Osteocyte (in vitro differentiated cells): Measurements from ENCODE around the gene CHPF. TPM values are rescaled to one million over a fixed set of nuclear protein-coding genes. Genes with fewer than 3 reads are reported as not detected.

Experiments
- DNase-seq: peaks from one replicate; pipeline ENCODE4 v3.0.0; 2021; ENCODE audit warnings: mixed read lengths; ENCODE audit not compliant: unreplicated experiment; ENCODE audit errors: extremely low spot score
- H3K27ac Mint-ChIP-seq: one replicate; pipeline ENCODE4 v1.8.0; 2021; ENCODE audit warnings: mild to moderate bottlenecking, mixed read lengths; ENCODE audit not compliant: unreplicated experiment
- H3K27me3 Mint-ChIP-seq: one replicate; pipeline ENCODE4 v1.8.0; 2021; ENCODE audit warnings: mixed read lengths; ENCODE audit not compliant: unreplicated experiment
- H3K36me3 Mint-ChIP-seq: one replicate; pipeline ENCODE4 v1.8.0; 2021; ENCODE audit warnings: mixed read lengths; ENCODE audit not compliant: unreplicated experiment
- H3K4me1 Mint-ChIP-seq: one replicate; pipeline ENCODE4 v1.8.0; 2021; ENCODE audit warnings: mixed read lengths; ENCODE audit not compliant: unreplicated experiment
- H3K4me3 Mint-ChIP-seq: one replicate; pipeline ENCODE4 v1.8.0; 2021; ENCODE audit warnings: mild to moderate bottlenecking, moderate library complexity, mixed read lengths; ENCODE audit not compliant: unreplicated experiment
- H3K9me3 Mint-ChIP-seq: one replicate; pipeline ENCODE4 v1.8.0; 2021; ENCODE audit warnings: mixed read lengths; ENCODE audit not compliant: unreplicated experiment
- CTCF ChIP-seq: fragments of 200-600 bp; sonication (generic); IDR thresholded peaks from 2 replicates; pipeline ENCODE4 v1.5.0; 2021; ENCODE audit warnings: antibody characterized with exemption, mild to moderate bottlenecking, moderate library complexity
- total RNA-seq: library from RNA; stranded (reverse); gene quantifications from 2 replicates; pipeline ENCODE4 v1.2.1, GENCODE V29; 2021

CHPF gene
- total RNA-seq, 1 donor from 2014 or later = 144 TPM

- no peaks in the 10 kb centered on the region for H3K27me3 Mint-ChIP-seq
Measured at GRCh38 chr2:219538956-219539788, 4.4 kb downstream of the CHPF start.

GRCh38 chr2:219538504-219538951 is 5.1 kb downstream of the CHPF start:
- H3K36me3 Mint-ChIP-seq = peaks cover 16% of the 10 kb centered on the region
- H3K4me1 Mint-ChIP-seq = peaks cover 29% of the 10 kb centered on the region
- peak overlapping the region; percentile 57 for H3K27ac Mint-ChIP-seq
- DNase-seq = no peak
- TF ChIP-seq CTCF = no peak
- H3K4me3 Mint-ChIP-seq = no peak overlapping the region
- H3K9me3 Mint-ChIP-seq = no peaks in the 10 kb centered on the region
- H3K27me3 Mint-ChIP-seq = peaks cover under 1% of the 10 kb centered on the region

More at GRCh38 chr2:219538956-219539788, 4.4 kb downstream of the CHPF start:
- H3K4me1 Mint-ChIP-seq = peaks cover 31% of the 10 kb centered on the region
- TF ChIP-seq CTCF = no peak
- no peak overlapping the region for H3K4me3 Mint-ChIP-seq
- H3K27ac Mint-ChIP-seq = peak overlapping the region; percentile 57
- H3K9me3 Mint-ChIP-seq = no peaks in the 10 kb centered on the region
- peaks cover 16% of the 10 kb centered on the region for H3K36me3 Mint-ChIP-seq
- no peak for DNase-seq

DNA sequence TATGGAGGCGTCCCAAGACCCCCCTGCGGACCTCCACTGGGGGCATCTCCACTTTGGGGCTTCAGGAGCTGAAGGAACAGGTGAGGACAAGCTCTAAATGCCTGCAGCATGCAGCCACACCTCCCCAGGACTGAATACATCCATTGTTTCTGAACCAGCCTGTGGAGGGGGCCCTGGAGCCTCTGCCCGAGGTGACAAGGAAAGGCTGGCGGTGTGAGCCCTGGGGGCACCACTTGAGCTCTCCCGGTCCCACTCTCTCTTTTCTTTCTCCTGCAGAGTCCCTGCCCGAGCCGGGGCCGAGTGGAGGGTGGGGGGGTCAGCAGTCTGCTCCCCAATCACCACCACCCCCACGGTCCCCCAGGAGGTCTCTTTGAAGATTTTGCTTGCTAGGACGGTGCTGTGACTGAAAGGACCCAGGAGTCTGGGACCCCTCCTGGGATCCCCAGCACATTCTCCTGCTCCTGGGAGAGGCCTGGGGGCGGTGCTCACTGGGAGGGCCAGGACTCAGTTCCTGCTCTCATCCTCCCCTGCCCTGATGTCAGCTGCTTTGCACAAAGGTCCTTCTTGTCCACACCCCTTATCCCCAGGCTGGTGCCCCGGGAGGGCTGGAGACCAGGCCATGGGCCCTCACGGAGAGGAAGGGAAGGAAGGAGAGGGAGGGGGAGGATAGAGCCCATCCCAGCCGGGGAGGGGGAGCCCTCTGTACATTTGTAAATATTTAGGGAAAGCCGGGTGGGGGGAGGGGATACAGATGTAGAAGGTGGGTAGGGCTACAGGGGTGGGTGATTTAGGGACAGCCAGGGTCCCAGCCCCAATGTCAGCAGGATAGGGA is 5.7 kb downstream of the CHPF start:
- DNase-seq = no peak
- TF ChIP-seq CTCF = no peak
- Mint-ChIP-seq H3K4me1 (peaks cover 29% of the 10 kb centered on the region), H3K27me3 (peaks cover 5% of the 10 kb centered on the region), H3K9me3 (no peaks in the 10 kb centered on the region), H3K27ac (no peak overlapping the region), H3K36me3 (peaks cover 16% of the 10 kb centered on the region), H3K4me3 (no peak overlapping the region)

DNA sequence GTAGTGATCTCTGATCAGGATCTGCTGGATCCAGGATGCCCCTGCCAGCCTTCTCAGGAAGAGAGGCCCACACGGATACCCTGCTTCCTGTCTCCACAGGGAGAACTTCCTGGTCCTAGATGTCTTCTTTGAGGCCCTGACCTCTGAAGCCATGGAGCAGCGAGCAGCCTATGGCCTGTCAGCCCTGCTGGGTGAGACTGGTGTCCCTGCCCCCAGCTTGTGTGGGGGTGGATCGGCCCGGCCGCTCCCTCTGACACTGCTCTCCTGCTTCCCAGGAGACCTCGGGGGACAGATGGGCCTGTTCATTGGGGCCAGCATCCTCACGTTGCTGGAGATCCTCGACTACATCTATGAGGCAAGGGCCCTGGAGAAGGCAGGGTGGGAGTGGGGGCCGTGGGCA is 6.6 kb downstream of the CHPF start:
- Mint-ChIP-seq H3K27me3 (peaks cover 5% of the 10 kb centered on the region), H3K36me3 (peaks cover 16% of the 10 kb centered on the region), H3K4me1 (peaks cover 20% of the 10 kb centered on the region), H3K9me3 (no peaks in the 10 kb centered on the region), H3K4me3 (no peak overlapping the region), H3K27ac (no peak overlapping the region)
- DNase-seq = no peak
- TF ChIP-seq CTCF = no peak

GRCh38 chr2:219536425-219536824 is 7.2 kb downstream of the CHPF start:
- Mint-ChIP-seq H3K27me3 (peaks cover 8% of the 10 kb centered on the region), H3K9me3 (no peaks in the 10 kb centered on the region), H3K27ac (no peak overlapping the region), H3K4me1 (peaks cover 17% of the 10 kb centered on the region), H3K4me3 (no peak overlapping the region), H3K36me3 (peaks cover 16% of the 10 kb centered on the region)
- TF ChIP-seq CTCF = no peak
- DNase-seq = no peak
